Measurements from ENCODE around the gene PANX1. TPM values are rescaled to one million over a fixed set of nuclear protein-coding genes. Genes with fewer than 3 reads are reported as not detected.

The PANX1 gene
- total and polyA plus RNA-seq, 5 donors from 2014 or later = 5.4 to 12.4 (median 8.8) TPM

- H3K9me3 ChIP-seq (ENCODE audit: control insufficient read depth in 2 of 2, low read length in 2 of 2) = no peaks in the 10 kb centered on the region
- no peaks in the 10 kb centered on the region for H3K4me1 ChIP-seq (ENCODE audit: control insufficient read depth, insufficient read depth, low read length, poor library complexity, severe bottlenecking)
- Mint-ChIP-seq H3K36me3 (peaks cover 3% of the 10 kb centered on the region), H3K27ac (no peak overlapping the region), H3K4me3 (no peak overlapping the region), H3K9me3 (peaks cover 0 to 12% (median 0%) of the 10 kb centered on the region in 7 donors), H3K4me1 (no peaks in the 10 kb centered on the region), H3K27me3 (peaks cover 4% of the 10 kb centered on the region)
- no peaks in the 10 kb centered on the region for H3K36me3 ChIP-seq (ENCODE audit: control insufficient read depth, insufficient read depth, low read length)
- DNase-seq (no peak), ATAC-seq (ENCODE audit: low read depth in 2 of 2) (no peak)
- H3K27me3 ChIP-seq (ENCODE audit: control insufficient read depth, insufficient read depth, low read length) = peaks cover 3% of the 10 kb centered on the region
- no peak overlapping the region for H3K4me3 ChIP-seq (ENCODE audit: low read depth, low read length)
- H3K27ac ChIP-seq (ENCODE audit: insufficient read depth, low read length, poor library complexity, severe bottlenecking) = no peak overlapping the region
Observed at GRCh38 chr11:94103471-94103870, 25.2 kb upstream of the PANX1 start.

- Histone ChIP-seq H3K4me1 (ENCODE audit: control insufficient read depth, insufficient read depth, low read length, poor library complexity, severe bottlenecking) (no peaks in the 10 kb centered on the region), H3K36me3 (ENCODE audit: control insufficient read depth, insufficient read depth, low read length) (no peaks in the 10 kb centered on the region), H3K4me3 (ENCODE audit: low read depth, low read length) (no peak overlapping the region), H3K9me3 (ENCODE audit: control insufficient read depth in 2 of 2, low read length in 2 of 2) (no peaks in the 10 kb centered on the region), H3K27ac (ENCODE audit: insufficient read depth, low read length, poor library complexity, severe bottlenecking) (no peak overlapping the region), H3K27me3 (ENCODE audit: control insufficient read depth, insufficient read depth, low read length) (peaks cover 3% of the 10 kb centered on the region)
- no peak for ATAC-seq (ENCODE audit: low read depth in 2 of 2)
- peaks cover 0 to 12% (median 0%) of the 10 kb centered on the region in 7 donors for H3K9me3 Mint-ChIP-seq
- no peak for DNase-seq
- no peak overlapping the region for H3K27ac Mint-ChIP-seq
- H3K4me3 Mint-ChIP-seq = no peak overlapping the region
- H3K27me3 Mint-ChIP-seq = peaks cover 4% of the 10 kb centered on the region
- H3K4me1 Mint-ChIP-seq = no peaks in the 10 kb centered on the region
- peaks cover 3% of the 10 kb centered on the region for H3K36me3 Mint-ChIP-seq
Observed at GRCh38 chr11:94104734-94105133, 23.9 kb upstream of the PANX1 start.

- Mint-ChIP-seq H3K4me1 (no peaks in the 10 kb centered on the region), H3K4me3 (no peak overlapping the region), H3K27ac (peak overlapping the region in 1 of 3 donors; percentile 49), H3K9me3 (peaks cover 0 to 12% (median 0%) of the 10 kb centered on the region in 7 donors), H3K36me3 (no peaks in the 10 kb centered on the region), H3K27me3 (peaks cover 4% of the 10 kb centered on the region)
- H3K27me3 ChIP-seq (ENCODE audit: control insufficient read depth, insufficient read depth, low read length) = peaks cover 3% of the 10 kb centered on the region
- H3K4me3 ChIP-seq (ENCODE audit: low read depth, low read length) = no peak overlapping the region
- H3K9me3 ChIP-seq (ENCODE audit: control insufficient read depth in 2 of 2, low read length in 2 of 2) = no peaks in the 10 kb centered on the region
- no peaks in the 10 kb centered on the region for H3K4me1 ChIP-seq (ENCODE audit: control insufficient read depth, insufficient read depth, low read length, poor library complexity, severe bottlenecking)
- ATAC-seq (ENCODE audit: low read depth in 2 of 2) = no peak
- no peak overlapping the region for H3K27ac ChIP-seq (ENCODE audit: insufficient read depth, low read length, poor library complexity, severe bottlenecking)
- DNase-seq = no peak
- no peaks in the 10 kb centered on the region for H3K36me3 ChIP-seq (ENCODE audit: control insufficient read depth, insufficient read depth, low read length)
Observed at GRCh38 chr11:94106716-94107115, 21.9 kb upstream of the PANX1 start.

GRCh38 chr11:94107363-94107762, 21.3 kb upstream of the PANX1 start:
- ATAC-seq (ENCODE audit: low read depth in 2 of 2) (no peak), DNase-seq (no peak)
- Histone ChIP-seq H3K36me3 (ENCODE audit: control insufficient read depth, insufficient read depth, low read length) (no peaks in the 10 kb centered on the region), H3K27me3 (ENCODE audit: control insufficient read depth, insufficient read depth, low read length) (peaks cover 3% of the 10 kb centered on the region), H3K9me3 (ENCODE audit: control insufficient read depth in 2 of 2, low read length in 2 of 2) (no peaks in the 10 kb centered on the region), H3K27ac (ENCODE audit: insufficient read depth, low read length, poor library complexity, severe bottlenecking) (no peak overlapping the region), H3K4me3 (ENCODE audit: low read depth, low read length) (no peak overlapping the region), H3K4me1 (ENCODE audit: control insufficient read depth, insufficient read depth, low read length, poor library complexity, severe bottlenecking) (no peaks in the 10 kb centered on the region)
- H3K4me1 Mint-ChIP-seq = no peaks in the 10 kb centered on the region
- H3K27ac Mint-ChIP-seq = no peak overlapping the region
- peaks cover 0 to 9% (median 0%) of the 10 kb centered on the region in 7 donors for H3K9me3 Mint-ChIP-seq
- peaks cover 4% of the 10 kb centered on the region for H3K27me3 Mint-ChIP-seq
- no peak overlapping the region for H3K4me3 Mint-ChIP-seq
- no peaks in the 10 kb centered on the region for H3K36me3 Mint-ChIP-seq

- Mint-ChIP-seq H3K4me1 (no peaks in the 10 kb centered on the region), H3K9me3 (peaks cover 0 to 9% (median 0%) of the 10 kb centered on the region in 7 donors), H3K27ac (no peak overlapping the region), H3K36me3 (no peaks in the 10 kb centered on the region), H3K27me3 (peaks cover 19% of the 10 kb centered on the region), H3K4me3 (no peak overlapping the region)
- no peak for DNase-seq
- H3K9me3 ChIP-seq (ENCODE audit: control insufficient read depth in 2 of 2, low read length in 2 of 2) = no peaks in the 10 kb centered on the region
- H3K27ac ChIP-seq (ENCODE audit: insufficient read depth, low read length, poor library complexity, severe bottlenecking) = no peak overlapping the region
- H3K4me1 ChIP-seq (ENCODE audit: control insufficient read depth, insufficient read depth, low read length, poor library complexity, severe bottlenecking) = no peaks in the 10 kb centered on the region
- H3K27me3 ChIP-seq (ENCODE audit: control insufficient read depth, insufficient read depth, low read length) = peaks cover 5% of the 10 kb centered on the region
- ATAC-seq (ENCODE audit: low read depth in 2 of 2) = no peak
- H3K4me3 ChIP-seq (ENCODE audit: low read depth, low read length) = no peak overlapping the region
- H3K36me3 ChIP-seq (ENCODE audit: control insufficient read depth, insufficient read depth, low read length) = no peaks in the 10 kb centered on the region
Observed at GRCh38 chr11:94111241-94111640, 17.4 kb upstream of the PANX1 start.

GRCh38 chr11:94111660-94112059, 17.0 kb upstream of the PANX1 start:
- DNase-seq (no peak), ATAC-seq (ENCODE audit: low read depth in 2 of 2) (no peak)
- H3K27ac Mint-ChIP-seq = no peak overlapping the region
- H3K36me3 Mint-ChIP-seq = no peaks in the 10 kb centered on the region
- peaks cover 5% of the 10 kb centered on the region for H3K27me3 ChIP-seq (ENCODE audit: control insufficient read depth, insufficient read depth, low read length)
- no peaks in the 10 kb centered on the region for H3K4me1 Mint-ChIP-seq
- H3K4me3 Mint-ChIP-seq = peak overlapping the region in 1 of 4 donors; percentile 52
- no peaks in the 10 kb centered on the region for H3K36me3 ChIP-seq (ENCODE audit: control insufficient read depth, insufficient read depth, low read length)
- H3K9me3 Mint-ChIP-seq = peaks cover 0 to 7% (median 0%) of the 10 kb centered on the region in 7 donors
- peaks cover 19% of the 10 kb centered on the region for H3K27me3 Mint-ChIP-seq
- no peaks in the 10 kb centered on the region for H3K9me3 ChIP-seq (ENCODE audit: control insufficient read depth in 2 of 2, low read length in 2 of 2)
- no peak overlapping the region for H3K27ac ChIP-seq (ENCODE audit: insufficient read depth, low read length, poor library complexity, severe bottlenecking)
- no peak overlapping the region for H3K4me3 ChIP-seq (ENCODE audit: low read depth, low read length)
- no peaks in the 10 kb centered on the region for H3K4me1 ChIP-seq (ENCODE audit: control insufficient read depth, insufficient read depth, low read length, poor library complexity, severe bottlenecking)

- H3K27me3 Mint-ChIP-seq = peaks cover 19% of the 10 kb centered on the region
- ATAC-seq (ENCODE audit: low read depth in 2 of 2) = no peak
Observed at GRCh38 chr11:94112206-94112953, 16.3 kb upstream of the PANX1 start.

GRCh38 chr11:94117197-94117574, 11.5 kb upstream of the PANX1 start:
- Mint-ChIP-seq H3K4me3 (no peak overlapping the region), H3K4me1 (no peaks in the 10 kb centered on the region), H3K36me3 (no peaks in the 10 kb centered on the region), H3K27me3 (peaks cover 19% of the 10 kb centered on the region), H3K9me3 (peaks cover 0 to 2% (median 0%) of the 10 kb centered on the region in 7 donors), H3K27ac (no peak overlapping the region)
- no peak overlapping the region for H3K4me3 ChIP-seq (ENCODE audit: low read depth, low read length)
- H3K4me1 ChIP-seq (ENCODE audit: control insufficient read depth, insufficient read depth, low read length, poor library complexity, severe bottlenecking) = no peaks in the 10 kb centered on the region
- DNase-seq (no peak), ATAC-seq (ENCODE audit: low read depth in 2 of 2) (no peak)
- H3K36me3 ChIP-seq (ENCODE audit: control insufficient read depth, insufficient read depth, low read length) = no peaks in the 10 kb centered on the region
- H3K27ac ChIP-seq (ENCODE audit: insufficient read depth, low read length, poor library complexity, severe bottlenecking) = no peak overlapping the region
- H3K27me3 ChIP-seq (ENCODE audit: control insufficient read depth, insufficient read depth, low read length) = peaks cover 5% of the 10 kb centered on the region
- H3K9me3 ChIP-seq (ENCODE audit: control insufficient read depth in 2 of 2, low read length in 2 of 2) = no peaks in the 10 kb centered on the region

More at GRCh38 chr11:94112206-94112953, 16.3 kb upstream of the PANX1 start:
- Histone ChIP-seq H3K27ac (ENCODE audit: insufficient read depth, low read length, poor library complexity, severe bottlenecking) (no peak overlapping the region), H3K4me1 (ENCODE audit: control insufficient read depth, insufficient read depth, low read length, poor library complexity, severe bottlenecking) (no peaks in the 10 kb centered on the region), H3K27me3 (ENCODE audit: control insufficient read depth, insufficient read depth, low read length) (peaks cover 5% of the 10 kb centered on the region), H3K4me3 (ENCODE audit: low read depth, low read length) (no peak overlapping the region), H3K9me3 (ENCODE audit: control insufficient read depth in 2 of 2, low read length in 2 of 2) (no peaks in the 10 kb centered on the region), H3K36me3 (ENCODE audit: control insufficient read depth, insufficient read depth, low read length) (no peaks in the 10 kb centered on the region)
- no peaks in the 10 kb centered on the region for H3K4me1 Mint-ChIP-seq
- no peak for DNase-seq
- no peaks in the 10 kb centered on the region for H3K36me3 Mint-ChIP-seq
- no peak overlapping the region for H3K4me3 Mint-ChIP-seq
- H3K27ac Mint-ChIP-seq = no peak overlapping the region
- peaks cover 0 to 4% (median 0%) of the 10 kb centered on the region in 7 donors for H3K9me3 Mint-ChIP-seq

All from CD4-positive, CD25-positive, alpha-beta regulatory T cell (primary cell).